A549 (cell line): Measurements from ENCODE around the gene RWDD1. TPM values are rescaled to one million over a fixed set of nuclear protein-coding genes. Genes with fewer than 3 reads are reported as not detected.

ENCODE experiments used
- ATAC-seq, 2 experiments: fragments of 200-7000 bp in 1 of 2; fragments of >200 bp in 1 of 2; cut with Nextera tagmentation in 1 of 2; cut with Tn5 transposase in 1 of 2; 3 replicates each; pipeline versions ENCODE4 v1.8.0 to v1.9.1; 2018 to 2020; ENCODE audit warnings: mild to moderate bottlenecking in 1 of 2, moderate library complexity in 1 of 2
- CTCF ChIA-PET: fragments of 300-600 bp; sonication (Branson Sonifier 250); formaldehyde crosslinking; extraction: SDS; loops from one replicate; lab custom pipeline; 2021; ENCODE audit warnings: antibody characterized with exemption, inconsistent platforms; lab: Yijun Ruan, JAX
- POLR2A ChIA-PET: fragments of 350-600 bp; formaldehyde crosslinking; extraction: SDS; loops from one replicate; lab custom pipeline; 2021; ENCODE audit warnings: antibody characterized with exemption, inconsistent platforms; lab: Yijun Ruan, JAX
- DNase-seq, 2 experiments: peaks; one replicate each; pipeline versions ENCODE4 v3.0.0 to v3.0.0-alpha.2; 2011 to 2016; ENCODE audit warnings: low read depth in 1 of 2, low spot score in 1 of 2
- FAIRE-seq: peaks from 2 replicates; lab custom pipeline; 2011; peaks lifted over from hg19 to GRCh38; lab: Jason Lieb, UNC
- H3K27ac ChIP-seq, 2 experiments: fragments of >200 bp; sonication (Bioruptor Twin); formaldehyde crosslinking; 3 replicates each; pipeline ENCODE4 v1.5.1; 2016 to 2017
- H3K4me1 ChIP-seq: fragments of >200 bp; sonication (Bioruptor Twin); formaldehyde crosslinking; 3 replicates; pipeline ENCODE4 v1.6.1; 2016
- H3K4me2 ChIP-seq: fragments of >200 bp; sonication (Bioruptor Twin); formaldehyde crosslinking; 3 replicates; pipeline ENCODE4 v1.6.1; 2016
- H3K4me3 ChIP-seq: fragments of >200 bp; sonication (Bioruptor Twin); formaldehyde crosslinking; 3 replicates; pipeline ENCODE4 v1.5.1; 2016
- H3K9me3 ChIP-seq: fragments of >200 bp; sonication (Bioruptor Twin); formaldehyde crosslinking; 3 replicates; pipeline ENCODE4 v1.6.1; 2016
- ATOH8 ChIP-seq: fragments of 250-450 bp; sonication (Bioruptor Pico); IDR thresholded peaks from 2 replicates; pipeline ENCODE4 v1.5.0; 2020; ENCODE audit warnings: low read depth, mild to moderate bottlenecking, moderate library complexity
- BHLHE40 ChIP-seq: IDR thresholded peaks from 2 replicates; pipeline ENCODE4 v1.6.1; 2012; ENCODE audit warnings: low read depth, low read length, inconsistent platforms
- EHF ChIP-seq: fragments of 250-450 bp; sonication (Bioruptor Pico); IDR thresholded peaks from 2 replicates; pipeline ENCODE4 v1.5.0; 2020; ENCODE audit warnings: mild to moderate bottlenecking
- EP300 ChIP-seq, 2 experiments: fragments of >200 bp; sonication (Bioruptor Twin); formaldehyde crosslinking; IDR thresholded peaks; 2 replicates in 1 of 2; 3 replicates in 1 of 2; pipeline ENCODE4 v1.6.1; 2016 to 2017
- FOSB ChIP-seq: fragments of 250-450 bp; sonication (Bioruptor Pico); IDR thresholded peaks from 2 replicates; pipeline ENCODE4 v1.5.0; 2020; ENCODE audit warnings: mild to moderate bottlenecking, moderate library complexity
- HDAC2 ChIP-seq: fragments of 200-600 bp; sonication (generic); IDR thresholded peaks from 2 replicates; pipeline ENCODE4 v1.6.1; 2016
- HES2 ChIP-seq: fragments of >200 bp; sonication (Bioruptor Twin); formaldehyde crosslinking; IDR thresholded peaks from 2 replicates; pipeline ENCODE4 v1.6.1; 2016
- HEYL ChIP-seq: fragments of 250-450 bp; sonication (Bioruptor Pico); IDR thresholded peaks from 2 replicates; pipeline ENCODE4 v1.8.0; 2021; ENCODE audit warnings: mild to moderate bottlenecking, moderate library complexity
- JUN ChIP-seq, 2 experiments: fragments of >200 bp; sonication (Bioruptor Twin); formaldehyde crosslinking; IDR thresholded peaks; 2 replicates in 1 of 2; 3 replicates in 1 of 2; pipeline ENCODE4 v1.6.1; 2016 to 2017
- KDM5A ChIP-seq: fragments of 200-600 bp; sonication (generic); IDR thresholded peaks from 2 replicates; pipeline ENCODE4 v1.6.1; 2016; ENCODE audit warnings: antibody characterized with exemption, mild to moderate bottlenecking
- MAX ChIP-seq: IDR thresholded peaks from 2 replicates; pipeline ENCODE4 v1.6.1; 2012
- MAZ ChIP-seq: fragments of 150-350 bp; IDR thresholded peaks from 2 replicates; pipeline ENCODE4 v1.6.1; 2014; ENCODE audit warnings: antibody characterized with exemption, low read depth, low read length, borderline replicate concordance
- MYC ChIP-seq: IDR thresholded peaks from 2 replicates; pipeline ENCODE4 v1.6.1; 2012; ENCODE audit warnings: mild to moderate bottlenecking, inconsistent platforms, low read length, improper control_type of control experiment, borderline replicate concordance
- PBX3 ChIP-seq: IDR thresholded peaks from 2 replicates; pipeline ENCODE4 v1.6.1; 2012
- REST ChIP-seq: fragments of 200-600 bp; sonication (generic); IDR thresholded peaks from 2 replicates; pipeline ENCODE4 v1.6.1; 2016; ENCODE audit warnings: antibody characterized with exemption, mild to moderate bottlenecking, moderate library complexity
- RFX5 ChIP-seq: fragments of 450-650 bp; IDR thresholded peaks from 2 replicates; pipeline ENCODE4 v1.7.1; 2014; ENCODE audit warnings: antibody characterized with exemption, mild to moderate bottlenecking, moderate library complexity
- SMC3 ChIP-seq: fragments of >200 bp; sonication (Bioruptor Twin); formaldehyde crosslinking; IDR thresholded peaks from 3 replicates; pipeline ENCODE4 v1.6.1; 2018; ENCODE audit warnings: inconsistent platforms
- TP53 ChIP-seq: fragments of 250-450 bp; sonication (Bioruptor Pico); IDR thresholded peaks from 2 replicates; pipeline ENCODE4 v1.5.0; 2021; ENCODE audit warnings: mild to moderate bottlenecking, moderate library complexity
- ZC3H11A ChIP-seq: fragments of 450-650 bp; IDR thresholded peaks from 2 replicates; pipeline ENCODE4 v1.6.1; 2014; ENCODE audit warnings: antibody characterized with exemption, mild to moderate bottlenecking
- ZNF302 ChIP-seq: fragments of 250-450 bp; sonication (Bioruptor Pico); IDR thresholded peaks from 2 replicates; pipeline ENCODE4 v1.9.0; 2021; ENCODE audit warnings: inconsistent platforms, mild to moderate bottlenecking, moderate library complexity
- WGBS: methylation state at CpG from one replicate; pipeline ENCODE4 v1.1.6; 2017; ENCODE audit errors: missing lambda C conversion rate; 5-methylcytosine and 5-hydroxymethylcytosine counted together
- polyA plus RNA-seq, 4 experiments: library from polyadenylated mRNA; depleted of rRNA in 3 of 4; stranded (reverse); fragments of >200 nt; fragmentation: RNase III in 1 of 4; extraction: RNeasy Plus Mini Kit Qiagen cat#74134 plus additional on column Dnase treatment in 1 of 4; gene quantifications; 2 replicates in 3 of 4; 3 replicates in 1 of 4; pipeline ENCODE4 v1.2.3, GENCODE V29; 2011 to 2017

Gene RWDD1
- polyA plus RNA-seq, 2 of the 4 experiments (the other 2 are of a cell fraction) = 32.5 to 47.7 TPM

- POLR2A ChIA-PET = no interaction called here
- Histone ChIP-seq H3K4me1 (peaks cover under 1% of the 10 kb centered on the region; the same call in 2 of the 3 replicates), H3K4me3 (no peak overlapping the region), H3K4me2 (no peak overlapping the region), H3K9me3 (no peaks in the 10 kb centered on the region), H3K27ac (no peak overlapping the region)
- no peak for TF ChIP-seq HDAC2
- no peak for TF ChIP-seq PBX3
- no peak for TF ChIP-seq ZC3H11A
- no peak for TF ChIP-seq MAZ
- TF ChIP-seq TP53 (CRISPR knock-in tag) = no peak
- TF ChIP-seq EHF (CRISPR knock-in tag) = no peak
- TF ChIP-seq HES2 = no peak
- no peak for TF ChIP-seq JUN (IDR thresholded peaks at IDR 0.05)
- no peak for TF ChIP-seq SMC3
- TF ChIP-seq BHLHE40 = no peak
- CTCF ChIA-PET = no interaction called here
- FAIRE-seq (no peak), DNase-seq (no peak), ATAC-seq (no peak)
These were observed 7.0 kb downstream of the RWDD1 start for GRCh38 chr6:116578335-116578734.

- ChIA-PET CTCF (no interaction called here), POLR2A (no interaction called here)
- no peak for ATAC-seq
These were observed 7.8 kb downstream of the RWDD1 start for GRCh38 chr6:116579143-116579542.

GRCh38 chr6:116580198-116580597 is 8.9 kb downstream of the RWDD1 start:
- CTCF ChIA-PET = interaction anchor here (1.0 kb wide), 1 partner anchor 9 kb away, joined by 3 read pairs; the partner anchor contains the start of gene RWDD1
- no peak overlapping the region for H3K4me3 ChIP-seq

More at GRCh38 chr6:116579143-116579542, 7.8 kb downstream of the RWDD1 start:
- no peak for TF ChIP-seq MAX
- FAIRE-seq (no peak), DNase-seq (no peak)
- no peaks in the 10 kb centered on the region for H3K9me3 ChIP-seq
- H3K4me3 ChIP-seq = no peak overlapping the region
- H3K27ac ChIP-seq = no peak overlapping the region
- 94% methylated on average over 1 of the region's 1 CpG for WGBS
- no peaks in the 10 kb centered on the region for H3K4me1 ChIP-seq
- H3K4me2 ChIP-seq = no peak overlapping the region

More at GRCh38 chr6:116580198-116580597, 8.9 kb downstream of the RWDD1 start:
- TF ChIP-seq ATOH8 = no peak
- TF ChIP-seq FOSB (CRISPR knock-in tag) = no peak
- TF ChIP-seq PBX3 = no peak
- no peak for TF ChIP-seq RFX5
- no peak for TF ChIP-seq HEYL
- no peak for TF ChIP-seq KDM5A
- TF ChIP-seq EP300 (IDR thresholded peaks at IDR 0.05) = no peak
- TF ChIP-seq ZNF302 (CRISPR knock-in tag) = no peak
- no peak for TF ChIP-seq MYC
- no peak for TF ChIP-seq REST
- H3K9me3 ChIP-seq = no peaks in the 10 kb centered on the region
- POLR2A ChIA-PET = interaction anchor here (1.1 to 1.4 kb wide), 2 partner anchors 10 to 36 kb away, joined by 3 read pairs; partner anchors contain the start of gene RSPH4A
- no peak for ATAC-seq
- no peak overlapping the region for H3K4me2 ChIP-seq
- H3K27ac ChIP-seq = no peak overlapping the region
- no peak for FAIRE-seq
- no peak for DNase-seq
- no peaks in the 10 kb centered on the region for H3K4me1 ChIP-seq
- WGBS = 89% methylated on average over 2 of the region's 2 CpGs
